IPS-20b (cell line): Measurements from ENCODE around the gene MGMT.

Experiments
- H3K27ac ChIP-seq: one replicate; pipeline ENCODE4 v1.5.1; 2013; ENCODE audit warnings: low read length
- H3K27me3 ChIP-seq: 2 replicates; pipeline ENCODE4 v1.6.1; 2013; ENCODE audit warnings: mild to moderate bottlenecking, low read length, inconsistent platforms; ENCODE audit not compliant: insufficient read depth
- H3K36me3 ChIP-seq: 2 replicates; pipeline ENCODE4 v1.6.1; 2013; ENCODE audit warnings: low read depth, mild to moderate bottlenecking, inconsistent platforms, low read length, moderate library complexity; ENCODE audit not compliant: insufficient read depth
- H3K4me1 ChIP-seq: 2 replicates; pipeline ENCODE4 v1.6.1; 2013; ENCODE audit warnings: mild to moderate bottlenecking, control low read depth, inconsistent platforms, low read length, moderate library complexity; ENCODE audit not compliant: insufficient read depth
- H3K4me3 ChIP-seq: 2 replicates; pipeline ENCODE4 v1.5.1; 2013; ENCODE audit warnings: mild to moderate bottlenecking, low read length, inconsistent platforms
- H3K9ac ChIP-seq: 2 replicates; pipeline ENCODE4 v1.6.1; 2013; ENCODE audit warnings: low read depth, mild to moderate bottlenecking, inconsistent platforms, low read length, moderate library complexity
- H3K9me3 ChIP-seq: 2 replicates; pipeline ENCODE4 v1.6.1; 2013; ENCODE audit warnings: mild to moderate bottlenecking, low read depth, low read length, inconsistent platforms; ENCODE audit not compliant: insufficient read depth

Gene MGMT

GRCh38 chr10:129807211-129807610, 340.2 kb downstream of the MGMT start:
- H3K4me1 ChIP-seq: no peaks in the 10 kb centered on the region
- H3K27me3 ChIP-seq: no peaks in the 10 kb centered on the region
- no peaks in the 10 kb centered on the region for H3K36me3 ChIP-seq
- no peak overlapping the region for H3K9ac ChIP-seq
- H3K27ac ChIP-seq: no peak overlapping the region
- H3K4me3 ChIP-seq: no peak overlapping the region
- peaks cover 21% of the 10 kb centered on the region for H3K9me3 ChIP-seq

DNA sequence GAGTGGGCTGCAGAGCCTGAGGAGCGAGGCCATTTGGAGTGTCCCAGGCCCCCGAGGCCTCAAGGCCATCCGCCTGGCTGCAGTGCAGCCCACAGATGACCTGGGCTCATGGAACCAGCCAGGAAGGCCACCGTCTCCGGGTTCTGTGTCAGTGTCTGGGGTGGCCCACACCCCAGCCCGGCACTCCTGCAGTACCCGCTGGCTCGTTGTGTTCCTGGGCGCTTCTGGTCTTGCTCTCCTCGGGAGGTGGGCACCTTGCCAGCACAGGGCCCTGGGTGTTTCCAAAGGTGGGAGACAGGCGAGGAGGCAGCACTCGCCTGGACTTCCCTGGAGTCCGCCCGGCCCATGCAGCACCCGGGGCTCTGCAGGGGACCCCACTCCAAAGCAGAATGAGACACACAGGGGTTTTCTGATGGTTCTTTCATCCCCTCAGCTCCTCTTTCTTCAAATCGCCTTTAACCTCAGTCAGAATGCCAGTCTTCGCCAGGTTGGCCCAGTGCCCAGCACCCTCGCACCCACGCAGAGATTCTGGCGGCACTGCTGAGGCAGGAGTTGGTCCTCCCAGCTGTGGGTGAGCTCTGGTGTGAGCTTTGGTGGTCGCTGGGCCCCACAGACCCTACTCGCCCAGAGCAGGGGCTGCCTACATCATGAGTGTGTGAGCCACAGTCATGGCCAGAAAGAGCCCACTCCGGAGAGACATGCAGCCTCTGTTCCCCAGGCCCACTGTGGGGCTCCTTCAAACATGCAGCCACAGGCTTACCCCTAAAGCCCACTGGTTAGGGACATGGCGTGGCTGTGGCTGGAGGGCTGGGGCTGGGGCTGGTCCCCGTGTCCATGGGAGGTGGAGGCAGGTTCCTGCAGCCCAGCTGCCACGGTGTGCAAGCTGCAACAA, 341.3 kb downstream of the MGMT start:
- H3K36me3 ChIP-seq: no peaks in the 10 kb centered on the region
- H3K27me3 ChIP-seq: no peaks in the 10 kb centered on the region
- H3K4me1 ChIP-seq: no peaks in the 10 kb centered on the region
- no peak overlapping the region for H3K9ac ChIP-seq
- H3K27ac ChIP-seq: no peak overlapping the region
- H3K9me3 ChIP-seq: peaks cover 17% of the 10 kb centered on the region
- H3K4me3 ChIP-seq: no peak overlapping the region

GRCh38 chr10:129809431-129809830, 342.4 kb downstream of the MGMT start:
- Histone ChIP-seq H3K9me3 (peaks cover 8% of the 10 kb centered on the region), H3K36me3 (no peaks in the 10 kb centered on the region), H3K9ac (no peak overlapping the region), H3K4me3 (no peak overlapping the region), H3K27me3 (no peaks in the 10 kb centered on the region), H3K27ac (no peak overlapping the region), H3K4me1 (no peaks in the 10 kb centered on the region)

- H3K4me3 ChIP-seq: no peak overlapping the region
- no peaks in the 10 kb centered on the region for H3K36me3 ChIP-seq
- no peaks in the 10 kb centered on the region for H3K4me1 ChIP-seq
- no peaks in the 10 kb centered on the region for H3K27me3 ChIP-seq
- peaks cover 8% of the 10 kb centered on the region for H3K9me3 ChIP-seq
- H3K27ac ChIP-seq: no peak overlapping the region
- H3K9ac ChIP-seq: no peak overlapping the region
Observed at GRCh38 chr10:129809841-129810240, 342.8 kb downstream of the MGMT start.

- Histone ChIP-seq H3K36me3 (no peaks in the 10 kb centered on the region), H3K27ac (no peak overlapping the region), H3K4me1 (no peaks in the 10 kb centered on the region), H3K27me3 (no peaks in the 10 kb centered on the region), H3K9me3 (no peaks in the 10 kb centered on the region; the same call in 1 of the 2 replicates), H3K4me3 (no peak overlapping the region), H3K9ac (no peak overlapping the region)
Observed at GRCh38 chr10:129811208-129811607, 344.2 kb downstream of the MGMT start.

- H3K4me3 ChIP-seq: no peak overlapping the region
- H3K27me3 ChIP-seq: no peaks in the 10 kb centered on the region
- H3K36me3 ChIP-seq: no peaks in the 10 kb centered on the region
- no peak overlapping the region for H3K9ac ChIP-seq
- H3K4me1 ChIP-seq: no peaks in the 10 kb centered on the region
- 0 out of 2 replicates have a peak, but pooled peaks cover under 1% of the 10 kb centered on the region for H3K9me3 ChIP-seq
- H3K27ac ChIP-seq: no peak overlapping the region
Observed at GRCh38 chr10:129812398-129812797, 345.4 kb downstream of the MGMT start.

GRCh38 chr10:129814681-129815646, 347.9 kb downstream of the MGMT start:
- no peak overlapping the region for H3K4me3 ChIP-seq
- H3K36me3 ChIP-seq: no peaks in the 10 kb centered on the region
- no peak overlapping the region for H3K27ac ChIP-seq
- H3K9ac ChIP-seq: no peak overlapping the region
- H3K4me1 ChIP-seq: no peaks in the 10 kb centered on the region
- H3K9me3 ChIP-seq: peaks cover 17% of the 10 kb centered on the region
- H3K27me3 ChIP-seq: no peaks in the 10 kb centered on the region

DNA sequence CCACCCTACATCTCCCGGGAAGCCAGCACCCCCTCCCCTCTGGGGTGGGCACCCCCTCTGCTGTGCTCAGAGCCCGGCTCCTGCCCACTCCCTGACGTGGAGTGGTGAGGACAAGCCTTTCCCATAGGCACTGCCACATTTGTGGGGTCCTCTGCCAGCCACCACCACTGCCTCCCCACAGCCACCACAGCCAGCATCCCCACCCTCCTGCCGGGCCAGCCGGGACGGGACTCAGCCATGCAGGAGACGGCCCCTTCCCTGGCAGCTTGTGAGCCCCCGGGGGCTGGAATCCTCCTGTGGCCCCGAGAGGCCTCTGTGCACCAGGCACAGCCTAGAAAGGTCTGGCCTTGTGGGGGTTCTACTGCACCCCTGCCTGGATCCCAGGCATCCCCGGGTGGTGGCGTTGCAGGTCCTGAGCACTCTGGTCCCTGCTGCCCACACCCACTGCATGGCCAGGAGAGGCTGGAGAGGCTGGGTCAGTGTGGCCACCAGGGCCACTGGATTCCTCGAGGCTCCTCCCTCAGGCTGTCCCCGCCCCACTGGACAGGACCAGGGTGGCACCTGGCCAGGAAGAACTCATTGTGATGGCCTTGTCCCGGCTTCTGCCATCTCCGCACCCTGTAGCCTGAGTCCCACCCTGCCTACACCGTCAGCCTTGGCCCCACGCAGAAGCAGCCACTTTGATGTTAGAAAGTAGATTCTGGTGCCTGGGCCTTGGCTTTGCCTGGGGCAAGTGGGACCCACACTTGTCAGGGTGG, 349.0 kb downstream of the MGMT start:
- no peak overlapping the region for H3K9ac ChIP-seq
- H3K4me3 ChIP-seq: no peak overlapping the region
- no peaks in the 10 kb centered on the region for H3K4me1 ChIP-seq
- H3K27ac ChIP-seq: no peak overlapping the region
- H3K27me3 ChIP-seq: no peaks in the 10 kb centered on the region
- no peaks in the 10 kb centered on the region for H3K36me3 ChIP-seq
- H3K9me3 ChIP-seq: peaks cover 17% of the 10 kb centered on the region

DNA sequence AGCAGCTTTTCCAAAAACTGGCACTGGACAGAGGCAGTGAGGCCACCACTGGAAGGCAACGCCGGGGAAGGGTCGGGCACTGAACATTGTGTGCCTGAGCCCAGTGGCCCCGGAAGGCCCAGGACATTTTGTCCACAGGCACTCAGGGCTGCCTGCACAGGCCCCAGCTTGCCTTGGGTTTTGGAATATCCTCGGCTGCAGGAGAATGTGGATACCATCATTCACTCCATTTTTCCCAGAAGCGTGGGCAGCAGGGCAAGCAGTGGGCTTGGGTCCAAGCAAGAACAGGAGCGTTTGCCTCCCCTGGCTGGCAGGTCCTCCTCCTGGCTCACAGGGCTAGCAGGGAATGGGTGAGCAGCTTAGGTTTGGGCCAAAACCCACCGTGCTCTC, 349.6 kb downstream of the MGMT start:
- H3K27ac ChIP-seq: no peak overlapping the region
- no peak overlapping the region for H3K9ac ChIP-seq
- no peak overlapping the region for H3K4me3 ChIP-seq
- peaks cover 17% of the 10 kb centered on the region for H3K9me3 ChIP-seq
- no peaks in the 10 kb centered on the region for H3K4me1 ChIP-seq
- no peaks in the 10 kb centered on the region for H3K36me3 ChIP-seq
- H3K27me3 ChIP-seq: no peaks in the 10 kb centered on the region
